Neural cell (in vitro differentiated cells): ENCODE measurements around the gene ATXN7L1.

Source experiments
- CTCF ChIP-seq: fragments of 450-650 bp; IDR thresholded peaks from 2 replicates; pipeline ENCODE4 v1.5.1; 2014; ENCODE audit warnings: antibody characterized with exemption, mild to moderate bottlenecking, moderate library complexity; ENCODE audit not compliant: poor library complexity, severe bottlenecking
- EP300 ChIP-seq: fragments of 450-650 bp; conservative IDR thresholded peaks from 2 replicates; pipeline ENCODE4 v1.6.1; 2014; ENCODE audit warnings: antibody characterized with exemption, mild to moderate bottlenecking, moderate library complexity; ENCODE audit not compliant: poor library complexity, severe bottlenecking
- EZH2 ChIP-seq: fragments of 200-600, 300-800 bp; shearing (Covaris generic), sonication (generic); IDR thresholded peaks from 2 replicates; pipeline ENCODE4 v1.6.1; 2014; ENCODE audit warnings: antibody characterized with exemption, low read length, borderline replicate concordance, mild to moderate bottlenecking; ENCODE audit not compliant: insufficient read depth, poor library complexity, severe bottlenecking

GRCh38 chr7:105674200-105674920, 202.0 kb downstream of the ATXN7L1 start:
- no peak for TF ChIP-seq CTCF
- TF ChIP-seq EP300, result no peak
- TF ChIP-seq EZH2, result no peak
